Upper lobe of left lung (tissue), 6 donors: ENCODE measurements around the gene CDYL. TPM values are rescaled to one million over a fixed set of nuclear protein-coding genes. Genes with fewer than 3 reads are reported as not detected.
A peak's percentile ranks its signal among the peaks of the same experiment; 100 is the strongest.

Experiments used
- ATAC-seq, 2 donors: fragments of 200-7000 bp; cut with Tn5 transposase; one replicate each; pipeline ENCODE4 v1.9.1; 2022; ENCODE audit warnings: mild to moderate bottlenecking in 2 of 2, moderate library complexity in 2 of 2; ENCODE audit not compliant: low FRiP score in 2 of 2
- DNase-seq, 2 donors: peaks; one replicate each; pipeline ENCODE4 v3.0.0-alpha.2; 2019 to 2020
- H3K27ac ChIP-seq, 4 donors: fragments of 200-600 bp; sonication (generic); one replicate each; pipeline ENCODE4 v1.5.1; 2016 to 2019
- H3K27me3 ChIP-seq, 4 donors: fragments of 200-600 bp; sonication (generic); one replicate each; pipeline ENCODE4 v1.5.1; 2017 to 2019
- H3K36me3 ChIP-seq, 4 donors: fragments of 200-600 bp; sonication (generic); one replicate each; pipeline ENCODE4 v1.5.1; 2016 to 2019
- H3K4me1 ChIP-seq, 4 donors: fragments of 200-600 bp; sonication (generic); one replicate each; pipeline ENCODE4 v1.5.1; 2018 to 2019
- H3K4me3 ChIP-seq, 4 donors: fragments of 200-600 bp; sonication (generic); one replicate each; pipeline ENCODE4 v1.5.1; 2017 to 2019; ENCODE audit warnings: mild to moderate bottlenecking in 2 of 4, moderate library complexity in 1 of 4
- H3K9me3 ChIP-seq, 4 donors: fragments of 200-600 bp; sonication (generic); one replicate each; pipeline ENCODE4 v1.5.1; 2018 to 2019
- EP300 ChIP-seq, 4 donors: sonication (generic); formaldehyde crosslinking; IDR thresholded peaks; one replicate each; pipeline ENCODE4 v1.5.1; 2017; ENCODE audit warnings: antibody characterized with exemption in 4 of 4, control low read depth in 2 of 4
- POLR2A ChIP-seq, 4 donors: fragments of 450-650 bp; IDR thresholded peaks; one replicate each; pipeline ENCODE4 v1.5.1; 2016 to 2017; ENCODE audit warnings: antibody characterized with exemption in 4 of 4, mild to moderate bottlenecking in 2 of 4
- POLR2AphosphoS5 ChIP-seq, 2 donors: sonication (generic); formaldehyde crosslinking; IDR thresholded peaks; one replicate each; pipeline ENCODE4 v1.5.1; 2017; ENCODE audit warnings: antibody characterized with exemption in 2 of 2
- WGBS, 2 donors: methylation state at CpG; one replicate each; pipeline ENCODE4 v1.1.5; 2017 to 2018; 5-methylcytosine and 5-hydroxymethylcytosine counted together
- total RNA-seq, 6 donors: library from RNA; depleted of rRNA in 4 of 6; stranded (reverse); fragments of >200 nt in 4 of 6; gene quantifications; one replicate each; pipeline versions ENCODE4 v1.1.0 to v1.2.1, GENCODE V29; 2016 to 2021
- TF ChIP-seq, protein P1 (sequence below), 6 experiments: fragments of 450-650 bp in 4 of 6; fragments of 200-600 bp in 2 of 6; sonication (generic) in 2 of 6; IDR thresholded peaks; one replicate each; pipeline ENCODE4 v1.5.1; 2016 to 2019; ENCODE audit warnings: antibody characterized with exemption in 6 of 6
- donor health status: DM: no; HTN: no; CAD: no; lungs with moderate emphysema.
- donor health status: DM: no; HTN: yes; CAD: no; lungs with severe emphysema.

The CDYL gene
- total RNA-seq, 6 donors from 2014 or later, result 17.6 to 48.9 (median 32.9) TPM

GRCh38 chr6:4953440-4953839, 177.2 kb downstream of the CDYL start:
- Histone ChIP-seq H3K4me1 (no peaks in the 10 kb centered on the region), H3K27me3 (no peaks in the 10 kb centered on the region), H3K9me3 (no peaks in the 10 kb centered on the region), H3K4me3 (no peak overlapping the region), H3K27ac (no peak overlapping the region), H3K36me3 (peaks cover 6 to 56% (median 24%) of the 10 kb centered on the region in 4 donors)
- ATAC-seq, result no peak
- TF ChIP-seq POLR2A (IDR thresholded peaks at IDR 0.05), result no peak
- TF ChIP-seq, protein P1, sequence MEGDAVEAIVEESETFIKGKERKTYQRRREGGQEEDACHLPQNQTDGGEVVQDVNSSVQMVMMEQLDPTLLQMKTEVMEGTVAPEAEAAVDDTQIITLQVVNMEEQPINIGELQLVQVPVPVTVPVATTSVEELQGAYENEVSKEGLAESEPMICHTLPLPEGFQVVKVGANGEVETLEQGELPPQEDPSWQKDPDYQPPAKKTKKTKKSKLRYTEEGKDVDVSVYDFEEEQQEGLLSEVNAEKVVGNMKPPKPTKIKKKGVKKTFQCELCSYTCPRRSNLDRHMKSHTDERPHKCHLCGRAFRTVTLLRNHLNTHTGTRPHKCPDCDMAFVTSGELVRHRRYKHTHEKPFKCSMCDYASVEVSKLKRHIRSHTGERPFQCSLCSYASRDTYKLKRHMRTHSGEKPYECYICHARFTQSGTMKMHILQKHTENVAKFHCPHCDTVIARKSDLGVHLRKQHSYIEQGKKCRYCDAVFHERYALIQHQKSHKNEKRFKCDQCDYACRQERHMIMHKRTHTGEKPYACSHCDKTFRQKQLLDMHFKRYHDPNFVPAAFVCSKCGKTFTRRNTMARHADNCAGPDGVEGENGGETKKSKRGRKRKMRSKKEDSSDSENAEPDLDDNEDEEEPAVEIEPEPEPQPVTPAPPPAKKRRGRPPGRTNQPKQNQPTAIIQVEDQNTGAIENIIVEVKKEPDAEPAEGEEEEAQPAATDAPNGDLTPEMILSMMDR (IDR thresholded peaks at IDR 0.05), result no peak
- no peak for TF ChIP-seq POLR2AphosphoS5 (IDR thresholded peaks at IDR 0.05)
- no peak for TF ChIP-seq EP300 (IDR thresholded peaks at IDR 0.05)
- WGBS, 2 donors, result 95 to 99% methylated on average over 12 of the region's 12 CpGs
- peak in 1 of 2 donors; percentile 62 for DNase-seq

DNA sequence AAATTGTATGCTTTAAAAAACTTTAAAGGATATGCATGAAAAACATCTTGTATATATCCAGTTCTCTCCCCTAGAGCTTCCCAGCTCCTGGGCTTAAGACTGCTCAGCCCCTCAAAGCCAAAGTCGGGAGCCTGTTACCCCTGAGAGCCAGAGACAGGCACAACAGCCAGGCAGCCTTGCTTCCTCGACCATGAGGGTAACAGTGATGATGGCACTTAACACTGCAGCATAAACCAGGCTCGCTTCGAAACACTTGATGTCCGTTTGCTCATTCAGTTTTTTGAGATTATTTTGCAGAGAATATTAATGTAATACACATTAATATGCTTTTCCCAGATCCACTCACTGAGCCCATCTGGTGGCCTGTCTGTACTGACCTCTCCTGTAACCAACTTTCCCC, 180.4 kb downstream of the CDYL start:
- Histone ChIP-seq H3K9me3 (no peaks in the 10 kb centered on the region), H3K27ac (no peak overlapping the region), H3K4me3 (no peak overlapping the region), H3K4me1 (no peaks in the 10 kb centered on the region), H3K36me3 (peaks cover 6 to 41% (median 16%) of the 10 kb centered on the region in 4 donors), H3K27me3 (no peaks in the 10 kb centered on the region)
- no peak for DNase-seq
- ATAC-seq, result no peak
- TF ChIP-seq POLR2A (IDR thresholded peaks at IDR 0.05), result no peak
- TF ChIP-seq POLR2AphosphoS5 (IDR thresholded peaks at IDR 0.05), result no peak
- TF ChIP-seq, protein P1 (IDR thresholded peaks at IDR 0.05), result no peak
- no peak for TF ChIP-seq EP300 (IDR thresholded peaks at IDR 0.05)
- 83 to 92% methylated on average over 5 of the region's 5 CpGs for WGBS, 2 donors

- no peaks in the 10 kb centered on the region for H3K4me1 ChIP-seq
Measured at GRCh38 chr6:4957521-4958231, 181.5 kb downstream of the CDYL start.

DNA sequence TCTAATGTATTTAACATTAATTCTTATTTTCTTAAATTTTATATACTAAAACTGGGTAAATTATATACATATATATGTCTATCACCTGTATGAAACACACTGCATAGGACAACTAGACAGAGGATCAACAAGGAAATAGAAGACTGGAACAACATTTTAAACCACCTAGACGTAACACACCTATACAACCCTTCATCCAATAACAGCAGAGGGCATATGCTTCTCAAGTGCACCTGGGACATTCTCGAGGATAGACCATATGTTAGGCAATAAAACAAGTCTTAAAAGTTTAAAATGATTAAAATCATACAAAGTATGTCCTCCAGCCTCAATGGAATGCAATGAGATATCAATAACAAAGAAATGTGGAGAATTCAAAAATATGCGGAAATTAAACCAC, 182.4 kb downstream of the CDYL start:
- TF ChIP-seq, protein P1 (IDR thresholded peaks at IDR 0.05), result no peak
- TF ChIP-seq POLR2AphosphoS5 (IDR thresholded peaks at IDR 0.05), result no peak
- no peak for TF ChIP-seq POLR2A (IDR thresholded peaks at IDR 0.05)
- no peak for TF ChIP-seq EP300 (IDR thresholded peaks at IDR 0.05)
- no peak overlapping the region for H3K4me3 ChIP-seq
- no peak overlapping the region for H3K27ac ChIP-seq
- H3K36me3 ChIP-seq, result peaks cover 4 to 23% (median 11%) of the 10 kb centered on the region in 4 donors
- no peaks in the 10 kb centered on the region for H3K9me3 ChIP-seq
- ATAC-seq, result no peak
- no peaks in the 10 kb centered on the region for H3K27me3 ChIP-seq
- no peaks in the 10 kb centered on the region for H3K4me1 ChIP-seq
- WGBS, 2 donors, result 85 to 92% methylated on average over 3 of the region's 3 CpGs
- no peak for DNase-seq

More at GRCh38 chr6:4957521-4958231, 181.5 kb downstream of the CDYL start:
- whole genome bisulfite sequencing, 2 donors, result 68 to 75% methylated on average over 8 to 9 of the region's 9 CpGs
- DNase-seq (no peak), ATAC-seq (no peak)
- H3K36me3 ChIP-seq, result peaks cover 6 to 31% (median 13%) of the 10 kb centered on the region in 4 donors
- H3K27ac ChIP-seq, result no peak overlapping the region
- no peaks in the 10 kb centered on the region for H3K27me3 ChIP-seq
- TF ChIP-seq POLR2A (IDR thresholded peaks at IDR 0.05), result no peak
- H3K9me3 ChIP-seq, result no peaks in the 10 kb centered on the region
- H3K4me3 ChIP-seq, result no peak overlapping the region

- H3K27ac ChIP-seq, result no peak overlapping the region
- H3K9me3 ChIP-seq, result no peaks in the 10 kb centered on the region
- H3K36me3 ChIP-seq, result no peaks in the 10 kb centered on the region
- no peaks in the 10 kb centered on the region for H3K27me3 ChIP-seq
- no peak overlapping the region for H3K4me3 ChIP-seq
- DNase-seq (no peak), ATAC-seq (peak in 1 of 2 donors; percentile 31)
- WGBS, 2 donors, result 88 to 89% methylated on average over 10 of the region's 10 CpGs
- TF ChIP-seq POLR2A (IDR thresholded peaks at IDR 0.05), result no peak
- TF ChIP-seq, protein P1 (IDR thresholded peaks at IDR 0.05), result no peak
- no peak for TF ChIP-seq POLR2AphosphoS5 (IDR thresholded peaks at IDR 0.05)
- no peak for TF ChIP-seq EP300 (IDR thresholded peaks at IDR 0.05)
- no peaks in the 10 kb centered on the region for H3K4me1 ChIP-seq
Measured at GRCh38 chr6:4961322-4962168, 185.3 kb downstream of the CDYL start.
